CD4-positive, alpha-beta T cell treated with Interleukin-10 for 1 hour (primary cell): Measurements from ENCODE around the gene KDM4F.

ENCODE experiments used
- DNase-seq: peaks from one replicate; pipeline ENCODE4 v3.0.0-alpha.2; 2020

The KDM4F gene

DNA sequence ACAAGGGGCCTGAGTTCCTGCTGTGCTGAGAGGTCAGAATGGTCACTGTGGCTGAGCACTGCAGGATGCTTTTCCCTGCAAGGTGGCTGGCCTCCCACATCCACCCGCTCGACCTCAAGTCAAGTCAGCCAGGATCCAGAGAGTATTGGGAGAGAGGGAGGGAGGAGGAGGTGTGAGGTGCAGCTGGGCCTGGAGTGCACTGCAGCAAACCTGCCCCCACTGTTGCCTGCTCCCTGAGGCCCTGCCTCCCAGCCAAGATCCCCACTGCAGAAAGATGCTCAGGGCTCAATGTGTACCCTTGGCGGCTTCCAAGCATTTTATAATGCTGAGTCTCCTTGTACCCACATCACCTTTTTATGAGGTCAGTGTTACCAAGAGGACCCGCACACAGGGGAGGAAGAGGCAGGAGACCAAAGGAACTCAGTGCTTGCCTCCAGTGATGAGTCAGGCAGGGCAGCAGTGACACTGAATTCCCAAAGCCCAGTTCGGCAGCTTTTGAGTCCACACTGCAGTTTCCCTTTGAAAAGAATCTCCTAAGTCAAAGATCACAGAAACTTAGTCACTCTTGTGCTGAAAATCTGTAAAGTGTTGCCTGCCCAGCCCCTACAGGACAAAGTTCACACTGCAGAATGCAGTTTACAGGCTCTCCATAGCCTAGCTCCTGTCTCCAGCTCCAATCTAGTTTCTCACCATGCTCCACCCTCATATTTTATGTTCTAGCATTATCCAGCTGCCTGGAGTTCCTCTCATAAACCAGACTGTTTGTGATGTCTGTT is 43.5 kb downstream of the KDM4F start:
- DNase-seq, result peak; percentile 31

- no peak for DNase-seq
Measured at GRCh38 chr11:95093548-95093947, 44.3 kb downstream of the KDM4F start.

- DNase-seq, result peak; percentile 7
Measured at GRCh38 chr11:95095858-95096587, 46.8 kb downstream of the KDM4F start.

GRCh38 chr11:95097209-95097608 is 48.0 kb downstream of the KDM4F start:
- DNase-seq, result no peak

- no peak for DNase-seq
Measured at GRCh38 chr11:95098826-95099225, 49.6 kb downstream of the KDM4F start.

- DNase-seq, result no peak
Measured at GRCh38 chr11:95100191-95100648, 51.0 kb downstream of the KDM4F start.
